GM23248 (cell line): ENCODE measurements around the gene SEC22C. TPM values are rescaled to one million over a fixed set of nuclear protein-coding genes. Genes with fewer than 3 reads are reported as not detected.

Experiments
- DNase-seq: peaks from one replicate; pipeline ENCODE4 v3.0.0-alpha.2; 2015
- H2AFZ ChIP-seq: fragments of 200-600 bp; sonication (generic); 2 replicates; pipeline ENCODE4 v1.6.1; 2016; ENCODE audit warnings: antibody characterized with exemption
- H3F3A ChIP-seq: fragments of 200-600 bp; sonication (generic); 2 replicates; pipeline ENCODE4 v1.6.1; 2016; ENCODE audit warnings: mild to moderate bottlenecking, antibody characterized with exemption, mixed run types; ENCODE audit not compliant: insufficient read depth
- H3K27ac ChIP-seq: fragments of 200-600 bp; sonication (generic); 2 replicates; pipeline ENCODE4 v1.5.1; 2016; ENCODE audit warnings: mild to moderate bottlenecking
- H3K27me3 ChIP-seq: fragments of 200-600 bp; sonication (generic); replicated peaks from 2 replicates; pipeline ENCODE4 v1.6.1; 2016; ENCODE audit warnings: mild to moderate bottlenecking; ENCODE audit not compliant: insufficient read depth
- H3K36me3 ChIP-seq: fragments of 200-600 bp; sonication (generic); 2 replicates; pipeline ENCODE4 v1.6.1; 2016; ENCODE audit warnings: low read depth, mild to moderate bottlenecking
- H3K4me1 ChIP-seq: fragments of 200-600 bp; sonication (generic); 2 replicates; pipeline ENCODE4 v1.6.1; 2016; ENCODE audit warnings: mild to moderate bottlenecking; ENCODE audit not compliant: insufficient read depth
- H3K4me2 ChIP-seq: fragments of 200-600 bp; sonication (generic); one replicate; pipeline ENCODE4 v1.6.1; 2016; ENCODE audit warnings: mild to moderate bottlenecking; ENCODE audit not compliant: unreplicated experiment
- H3K4me3 ChIP-seq: fragments of 200-600 bp; sonication (generic); 2 replicates; pipeline ENCODE4 v1.5.1; 2016; ENCODE audit warnings: mild to moderate bottlenecking
- H3K79me2 ChIP-seq: fragments of 200-600 bp; sonication (generic); 2 replicates; pipeline ENCODE4 v1.6.1; 2016; ENCODE audit warnings: mild to moderate bottlenecking; ENCODE audit not compliant: insufficient read depth
- H3K9ac ChIP-seq: fragments of 200-600 bp; sonication (generic); 2 replicates; pipeline ENCODE4 v1.6.1; 2016; ENCODE audit warnings: mild to moderate bottlenecking
- H3K9me2 ChIP-seq: fragments of 200-600 bp; sonication (generic); 2 replicates; pipeline ENCODE4 v1.6.1; 2016; ENCODE audit warnings: mixed run types, mild to moderate bottlenecking, moderate library complexity; ENCODE audit not compliant: insufficient read depth
- H3K9me3 ChIP-seq: fragments of 200-600 bp; sonication (generic); one replicate; pipeline ENCODE4 v1.6.1; 2017; ENCODE audit warnings: low read depth
- H4K20me1 ChIP-seq: fragments of 200-600 bp; sonication (generic); 2 replicates; pipeline ENCODE4 v1.6.0; 2016; ENCODE audit not compliant: insufficient read depth
- EZH2 ChIP-seq: fragments of 200-600 bp; sonication (generic); IDR thresholded peaks from 2 replicates; pipeline ENCODE4 v1.6.1; 2018; ENCODE audit warnings: antibody characterized with exemption, mild to moderate bottlenecking; ENCODE audit not compliant: insufficient read depth, poor library complexity, severe bottlenecking
- EZH2phosphoT487 ChIP-seq: fragments of 200-600 bp; sonication (generic); IDR thresholded peaks from 2 replicates; pipeline ENCODE4 v1.6.1; 2018; ENCODE audit warnings: antibody characterized with exemption, moderate library complexity, mild to moderate bottlenecking, low read depth; ENCODE audit not compliant: insufficient read depth
- WGBS, 2 experiments: methylation state at CpG; one replicate each; pipeline ENCODE4 v1.1.6; 2015 to 2017; ENCODE audit warnings: low lambda C conversion rate in 2 of 2, low coverage in 1 of 2; ENCODE audit errors: missing lambda C conversion rate in 2 of 2; 5-methylcytosine and 5-hydroxymethylcytosine counted together
- in situ Hi-C: fragments of 300-500 bp; cut with MboI; formaldehyde crosslinking; loops from 2 replicates; pipeline ENCODE4 v1.15.0; 2020
- polyA plus RNA-seq: library from polyadenylated mRNA; unstranded; fragments of >200 nt; fragmentation: Nextera tagmentation; extraction: Ambion mirVana; gene quantifications from 2 replicates; pipeline ENCODE4 v1.2.1, GENCODE V29; 2016
- total RNA-seq: library from RNA; depleted of rRNA; stranded (reverse); fragments of >200 nt; shearing (Covaris generic); gene quantifications from 2 replicates; pipeline ENCODE4 v1.2.3, GENCODE V29; 2014

Gene SEC22C
- total and polyA plus RNA-seq, 2 experiments from 2014 or later: 55.9 to 67.3 TPM

GRCh38 chr3:42505128-42505848 is 76.5 kb downstream of the SEC22C start:
- Histone ChIP-seq H3K27me3 (peaks cover 58% of the 10 kb centered on the region), H3K9me2 (no peaks in the 10 kb centered on the region), H3K4me2 (no peak overlapping the region), H3K9me3 (no peaks in the 10 kb centered on the region), H3K36me3 (no peaks in the 10 kb centered on the region), H2AFZ (no peak overlapping the region), H3K4me3 (no peak overlapping the region), H3K79me2 (no peaks in the 10 kb centered on the region), H4K20me1 (no peaks in the 10 kb centered on the region), H3K9ac (no peak overlapping the region), H3K27ac (no peak overlapping the region), H3F3A (no peaks in the 10 kb centered on the region), H3K4me1 (no peaks in the 10 kb centered on the region)
- TF ChIP-seq EZH2: no peak
- no peak for TF ChIP-seq EZH2phosphoT487
- 76 to 82% methylated on average over 6 of the region's 6 CpGs for WGBS, 2 experiments
- no peak for DNase-seq
- in situ Hi-C loops: no loop called here

- in situ Hi-C loops: no loop called here
- Histone ChIP-seq H3K9me3 (no peaks in the 10 kb centered on the region), H2AFZ (no peak overlapping the region), H3K4me1 (no peaks in the 10 kb centered on the region), H3F3A (no peaks in the 10 kb centered on the region), H3K4me3 (no peak overlapping the region), H3K27ac (no peak overlapping the region), H3K36me3 (no peaks in the 10 kb centered on the region), H3K79me2 (no peaks in the 10 kb centered on the region), H3K27me3 (peaks cover 64% of the 10 kb centered on the region), H4K20me1 (no peaks in the 10 kb centered on the region), H3K9ac (no peak overlapping the region), H3K9me2 (no peaks in the 10 kb centered on the region), H3K4me2 (no peak overlapping the region)
- TF ChIP-seq EZH2 (no peak), EZH2phosphoT487 (no peak)
- DNase-seq: no peak
- WGBS, 2 experiments: 70 to 76% methylated on average over 10 of the region's 10 CpGs
These were observed 77.2 kb downstream of the SEC22C start for GRCh38 chr3:42504334-42505127.

DNA sequence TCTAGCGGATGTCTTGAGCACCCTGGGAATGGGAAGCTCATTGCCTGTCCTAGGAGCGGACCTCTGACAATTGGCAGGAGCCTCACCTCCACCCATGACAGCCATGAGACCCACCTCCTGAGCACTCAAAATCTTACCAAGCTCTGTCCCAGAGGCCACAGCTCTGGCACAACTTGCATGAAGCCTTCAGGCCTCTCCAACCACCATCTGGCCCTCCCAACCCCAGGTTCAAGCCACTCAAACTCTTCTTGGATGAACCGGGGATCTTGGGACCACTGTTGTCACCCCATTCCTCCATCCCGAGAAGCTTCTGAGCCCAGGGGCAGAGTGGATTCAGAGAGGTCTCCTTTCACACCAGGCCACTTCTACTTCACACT is 77.8 kb downstream of the SEC22C start:
- Histone ChIP-seq H3K9me2 (no peaks in the 10 kb centered on the region), H3K27me3 (peaks cover 59% of the 10 kb centered on the region), H3K4me3 (no peak overlapping the region), H3K9ac (no peak overlapping the region), H3K27ac (no peak overlapping the region), H3K36me3 (no peaks in the 10 kb centered on the region), H3K4me2 (no peak overlapping the region), H3K4me1 (no peaks in the 10 kb centered on the region), H3K9me3 (no peaks in the 10 kb centered on the region), H2AFZ (no peak overlapping the region), H3F3A (no peaks in the 10 kb centered on the region), H3K79me2 (no peaks in the 10 kb centered on the region), H4K20me1 (no peaks in the 10 kb centered on the region)
- in situ Hi-C loops: no loop called here
- DNase-seq: no peak
- TF ChIP-seq EZH2: no peak
- no peak for TF ChIP-seq EZH2phosphoT487
- WGBS, 2 experiments: 81 to 88% methylated on average over 4 of the region's 4 CpGs

- in situ Hi-C loops: no loop called here
- H3K4me3 ChIP-seq: no peak overlapping the region
- no peak for TF ChIP-seq EZH2phosphoT487
- TF ChIP-seq EZH2: no peak
- H2AFZ ChIP-seq: no peak overlapping the region
- H3K27ac ChIP-seq: no peak overlapping the region
- H3K9me3 ChIP-seq: no peaks in the 10 kb centered on the region
- H3K9me2 ChIP-seq: no peaks in the 10 kb centered on the region
- H4K20me1 ChIP-seq: no peaks in the 10 kb centered on the region
- DNase-seq: no peak
- H3F3A ChIP-seq: no peaks in the 10 kb centered on the region
- H3K4me1 ChIP-seq: no peaks in the 10 kb centered on the region
- H3K9ac ChIP-seq: no peak overlapping the region
- no peak overlapping the region for H3K4me2 ChIP-seq
- 76 to 81% methylated on average over 4 of the region's 4 CpGs for WGBS, 2 experiments
- peaks cover 57% of the 10 kb centered on the region for H3K27me3 ChIP-seq
- H3K79me2 ChIP-seq: no peaks in the 10 kb centered on the region
- no peaks in the 10 kb centered on the region for H3K36me3 ChIP-seq
These were observed 78.4 kb downstream of the SEC22C start for GRCh38 chr3:42503251-42503924.
